SU-DHL-6 (cell line): ENCODE results near the gene ATP1A4.

Experiments used
- CTCF ChIP-seq: fragments of 200-600 bp; sonication (generic); IDR thresholded peaks from one replicate; pipeline ENCODE4 v1.5.1; 2017; ENCODE audit warnings: antibody characterized with exemption, mild to moderate bottlenecking, low read length, moderate library complexity; ENCODE audit not compliant: insufficient read depth, poor library complexity, severe bottlenecking
- EZH2phosphoT487 ChIP-seq: fragments of 200-600 bp; sonication (generic), shearing (Covaris generic); conservative IDR thresholded peaks from 2 replicates; pipeline ENCODE4 v1.6.1; 2018; ENCODE audit warnings: mild to moderate bottlenecking, antibody characterized with exemption, low read length, moderate library complexity, mixed read lengths

GRCh38 chr1:160208557-160209320 lies 57.3 kb downstream of the ATP1A4 start:
- no peak for TF ChIP-seq CTCF
- no peak for TF ChIP-seq EZH2phosphoT487
